Measurements from ENCODE around the gene C1QTNF2.
A peak's percentile ranks its signal among the peaks of the same experiment; 100 is the strongest.

Gene C1QTNF2

GRCh38 chr5:160369990-160370712, at the start of gene C1QTNF2:
Gene C1QTNF2 (minus strand): TSS chr5:160370626. CDS start chr5:160355011, 15,615 bp downstream.
- peak; percentile 92 for DNase-seq (ENCODE audit: low spot score)

GRCh38 chr5:160420331-160420610, 49.8 kb upstream of the C1QTNF2 start:
- DNase-seq (ENCODE audit: low spot score): no peak

GRCh38 chr5:160419458-160420330, 49.3 kb upstream of the C1QTNF2 start:
- no peak for DNase-seq (ENCODE audit: low spot score)

- DNase-seq (ENCODE audit: low spot score): peak; percentile 94
These were observed 48.4 kb upstream of the C1QTNF2 start, which contains the start of gene SLU7 for GRCh38 chr5:160418561-160419457. Gene SLU7 (minus strand): TSS chr5:160419081. CDS start chr5:160415294, 3,787 bp downstream.

- DNase-seq (ENCODE audit: low spot score): peak; percentile 98
These were observed 29.3 kb upstream of the C1QTNF2 start, which contains the start of gene FAM200C for GRCh38 chr5:160399402-160400353. Gene FAM200C (minus strand): TSS chr5:160400054. CDS start chr5:160395490, 4,564 bp downstream.

- DNase-seq (ENCODE audit: low spot score): no peak
These were observed 28.4 kb upstream of the C1QTNF2 start for GRCh38 chr5:160398806-160399205.

- DNase-seq (ENCODE audit: low spot score): no peak
These were observed 27.1 kb upstream of the C1QTNF2 start for GRCh38 chr5:160397492-160397891.

- no peak for DNase-seq (ENCODE audit: low spot score)
These were observed 24.7 kb upstream of the C1QTNF2 start for GRCh38 chr5:160395111-160395510.

- no peak for DNase-seq (ENCODE audit: low spot score)
These were observed 20.6 kb upstream of the C1QTNF2 start for GRCh38 chr5:160390787-160391696.

- DNase-seq (ENCODE audit: low spot score): no peak
These were observed 17.0 kb upstream of the C1QTNF2 start for GRCh38 chr5:160387445-160387844.

- no peak for DNase-seq (ENCODE audit: low spot score)
These were observed 15.1 kb upstream of the C1QTNF2 start for GRCh38 chr5:160385496-160385895.

- DNase-seq (ENCODE audit: low spot score): no peak
These were observed 14.3 kb upstream of the C1QTNF2 start for GRCh38 chr5:160384681-160385080.

- no peak for DNase-seq (ENCODE audit: low spot score)
These were observed 11.9 kb upstream of the C1QTNF2 start for GRCh38 chr5:160382346-160382745.

GRCh38 chr5:160380041-160380440, 9.6 kb upstream of the C1QTNF2 start:
- no peak for DNase-seq (ENCODE audit: low spot score)

- DNase-seq (ENCODE audit: low spot score): no peak
These were observed 9.1 kb upstream of the C1QTNF2 start for GRCh38 chr5:160379511-160379910.

GRCh38 chr5:160378330-160378729, 7.9 kb upstream of the C1QTNF2 start:
- DNase-seq (ENCODE audit: low spot score): no peak

- no peak for DNase-seq (ENCODE audit: low spot score)
These were observed 7.2 kb upstream of the C1QTNF2 start for GRCh38 chr5:160377651-160378050.

- no peak for DNase-seq (ENCODE audit: low spot score)
These were observed 6.0 kb upstream of the C1QTNF2 start for GRCh38 chr5:160376416-160376815.

GRCh38 chr5:160375701-160376100, 5.3 kb upstream of the C1QTNF2 start:
- no peak for DNase-seq (ENCODE audit: low spot score)

- DNase-seq (ENCODE audit: low spot score): no peak
These were observed 4.7 kb upstream of the C1QTNF2 start for GRCh38 chr5:160375166-160375565.

Measured in AG08396 (cell line).